OCI-LY1 (cell line): ENCODE measurements around the gene RCAN2.

Experiments used
- H2AFZ ChIP-seq: fragments of 200-600 bp; sonication (generic), shearing (Covaris generic); 2 replicates; pipeline ENCODE4 v1.6.0; 2014; ENCODE audit warnings: antibody characterized with exemption, mild to moderate bottlenecking, low read length
- H3F3A ChIP-seq: fragments of 200-600 bp; sonication (generic), shearing (Covaris generic); 2 replicates; pipeline ENCODE4 v1.6.0; 2014; ENCODE audit warnings: mild to moderate bottlenecking, antibody characterized with exemption, low read length, moderate library complexity; ENCODE audit not compliant: insufficient read depth
- H3K27ac ChIP-seq: fragments of 200-600 bp; sonication (generic); 2 replicates; pipeline ENCODE4 v1.5.1; 2014; ENCODE audit warnings: low read length, mixed run types, mild to moderate bottlenecking, low read depth; ENCODE audit not compliant: poor library complexity, severe bottlenecking
- H3K27me3 ChIP-seq: fragments of 200-600 bp; sonication (generic); 2 replicates; pipeline ENCODE4 v1.6.0; 2014; ENCODE audit warnings: antibody characterized with exemption, mild to moderate bottlenecking, low read length, moderate library complexity; ENCODE audit not compliant: insufficient read depth
- H3K36me3 ChIP-seq: fragments of 200-600 bp; sonication (generic); 2 replicates; pipeline ENCODE4 v1.6.1; 2014; ENCODE audit warnings: mild to moderate bottlenecking, antibody characterized with exemption, low read length, moderate library complexity, mixed read lengths; ENCODE audit not compliant: insufficient read depth
- H3K4me1 ChIP-seq: fragments of 200-600 bp; sonication (generic); 2 replicates; pipeline ENCODE4 v1.5.1; 2014; ENCODE audit warnings: mild to moderate bottlenecking, low read length, moderate library complexity; ENCODE audit not compliant: insufficient read depth, severe bottlenecking
- H3K4me2 ChIP-seq: fragments of 200-600 bp; sonication (generic), shearing (Covaris generic); 2 replicates; pipeline ENCODE4 v1.6.1; 2014; ENCODE audit warnings: low read length
- H3K4me3 ChIP-seq: fragments of 200-600 bp; sonication (generic); 2 replicates; pipeline ENCODE4 v1.5.1; 2014; ENCODE audit warnings: low read length, low read depth, mild to moderate bottlenecking, mixed read lengths; ENCODE audit not compliant: poor library complexity, severe bottlenecking
- H3K79me2 ChIP-seq: fragments of 200-600 bp; shearing (Covaris generic); 2 replicates; pipeline ENCODE4 v1.6.1; 2016; ENCODE audit warnings: mixed run types, low read length, mixed read lengths; ENCODE audit not compliant: insufficient read depth
- H3K9ac ChIP-seq: fragments of 200-600 bp; sonication (generic), shearing (Covaris generic); 2 replicates; pipeline ENCODE4 v1.6.1; 2014; ENCODE audit warnings: mild to moderate bottlenecking, low read length, mixed read lengths
- H3K9me2 ChIP-seq: fragments of 200-600 bp; sonication (generic), shearing (Covaris generic); 2 replicates; pipeline ENCODE4 v1.6.1; 2014; ENCODE audit warnings: low read depth, mild to moderate bottlenecking, low read length, mixed read lengths
- H3K9me3 ChIP-seq: fragments of 200-600 bp; shearing (Covaris generic); 2 replicates; pipeline ENCODE4 v1.6.1; 2014; ENCODE audit warnings: low read length, mixed read lengths
- H4K20me1 ChIP-seq: fragments of 200-600 bp; sonication (generic), shearing (Covaris generic); 2 replicates; pipeline ENCODE4 v1.6.0; 2016; ENCODE audit warnings: mild to moderate bottlenecking, low read length; ENCODE audit not compliant: insufficient read depth
- EZH2 ChIP-seq: fragments of 200-600 bp; sonication (generic), shearing (Covaris generic); IDR thresholded peaks from 2 replicates; pipeline ENCODE4 v1.8.0; 2017; ENCODE audit warnings: borderline replicate concordance, mixed run types, mild to moderate bottlenecking, antibody characterized with exemption, low read length, moderate library complexity, mixed read lengths
- TF ChIP-seq, protein P1 (sequence below): fragments of 200-600 bp; sonication (generic), shearing (Covaris generic); IDR thresholded peaks from 2 replicates; pipeline ENCODE4 v1.5.1; 2017; ENCODE audit warnings: mild to moderate bottlenecking, antibody characterized with exemption, low read length, moderate library complexity, mixed read lengths

RCAN2 gene

DNA sequence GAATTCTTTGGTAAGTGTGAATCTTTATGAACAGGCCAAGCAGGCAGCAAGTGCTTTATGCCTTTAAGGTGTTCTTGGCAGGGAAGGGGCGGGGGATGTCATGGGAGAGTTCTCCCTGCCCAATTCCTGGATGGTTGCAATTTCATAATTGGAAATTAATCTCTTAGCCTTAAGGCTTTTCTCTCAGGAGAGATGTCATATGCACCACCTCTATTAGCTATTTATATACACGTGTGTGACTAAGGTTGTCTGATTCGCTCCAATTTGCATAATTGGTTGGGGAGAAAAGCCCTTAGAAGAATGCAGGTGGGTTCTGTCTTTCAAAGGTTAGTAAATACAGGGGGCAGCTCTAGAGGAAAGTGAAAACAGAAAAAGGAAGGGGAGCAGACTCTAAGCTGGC is 315.3 kb downstream of the RCAN2 start:
- Histone ChIP-seq H4K20me1 (no peaks in the 10 kb centered on the region), H3K36me3 (no peaks in the 10 kb centered on the region), H3K9me2 (no peaks in the 10 kb centered on the region), H3K4me2 (no peak overlapping the region), H3K9me3 (no peaks in the 10 kb centered on the region), H3K4me1 (peaks cover 17% of the 10 kb centered on the region), H2AFZ (no peak overlapping the region), H3K27ac (no peak overlapping the region), H3K79me2 (no peaks in the 10 kb centered on the region), H3F3A (no peaks in the 10 kb centered on the region), H3K27me3 (no peaks in the 10 kb centered on the region), H3K4me3 (no peak overlapping the region), H3K9ac (no peak overlapping the region)
- no peak for TF ChIP-seq EZH2
- TF ChIP-seq, protein P1, sequence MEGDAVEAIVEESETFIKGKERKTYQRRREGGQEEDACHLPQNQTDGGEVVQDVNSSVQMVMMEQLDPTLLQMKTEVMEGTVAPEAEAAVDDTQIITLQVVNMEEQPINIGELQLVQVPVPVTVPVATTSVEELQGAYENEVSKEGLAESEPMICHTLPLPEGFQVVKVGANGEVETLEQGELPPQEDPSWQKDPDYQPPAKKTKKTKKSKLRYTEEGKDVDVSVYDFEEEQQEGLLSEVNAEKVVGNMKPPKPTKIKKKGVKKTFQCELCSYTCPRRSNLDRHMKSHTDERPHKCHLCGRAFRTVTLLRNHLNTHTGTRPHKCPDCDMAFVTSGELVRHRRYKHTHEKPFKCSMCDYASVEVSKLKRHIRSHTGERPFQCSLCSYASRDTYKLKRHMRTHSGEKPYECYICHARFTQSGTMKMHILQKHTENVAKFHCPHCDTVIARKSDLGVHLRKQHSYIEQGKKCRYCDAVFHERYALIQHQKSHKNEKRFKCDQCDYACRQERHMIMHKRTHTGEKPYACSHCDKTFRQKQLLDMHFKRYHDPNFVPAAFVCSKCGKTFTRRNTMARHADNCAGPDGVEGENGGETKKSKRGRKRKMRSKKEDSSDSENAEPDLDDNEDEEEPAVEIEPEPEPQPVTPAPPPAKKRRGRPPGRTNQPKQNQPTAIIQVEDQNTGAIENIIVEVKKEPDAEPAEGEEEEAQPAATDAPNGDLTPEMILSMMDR: no peak

DNA sequence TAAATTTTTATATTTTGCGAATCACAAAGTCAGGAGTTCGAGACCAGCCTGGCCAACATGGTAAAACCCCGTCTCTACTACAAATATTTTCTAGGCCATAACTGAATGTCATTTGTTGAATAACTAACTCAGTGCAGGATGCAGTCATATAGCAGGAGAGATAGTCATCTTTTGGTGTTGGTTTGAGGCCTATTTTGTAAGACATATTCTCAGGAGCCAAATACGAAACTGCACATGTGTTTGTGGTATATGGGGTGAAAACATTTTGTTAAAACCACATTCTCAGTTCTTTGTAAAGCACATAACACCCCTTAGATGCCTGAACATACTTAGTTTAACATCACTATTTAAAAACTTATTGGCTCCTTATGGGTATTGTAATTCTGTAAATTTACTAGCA is 315.8 kb downstream of the RCAN2 start:
- H3K4me3 ChIP-seq: no peak overlapping the region
- no peak overlapping the region for H3K4me2 ChIP-seq
- H3K27ac ChIP-seq: no peak overlapping the region

DNA sequence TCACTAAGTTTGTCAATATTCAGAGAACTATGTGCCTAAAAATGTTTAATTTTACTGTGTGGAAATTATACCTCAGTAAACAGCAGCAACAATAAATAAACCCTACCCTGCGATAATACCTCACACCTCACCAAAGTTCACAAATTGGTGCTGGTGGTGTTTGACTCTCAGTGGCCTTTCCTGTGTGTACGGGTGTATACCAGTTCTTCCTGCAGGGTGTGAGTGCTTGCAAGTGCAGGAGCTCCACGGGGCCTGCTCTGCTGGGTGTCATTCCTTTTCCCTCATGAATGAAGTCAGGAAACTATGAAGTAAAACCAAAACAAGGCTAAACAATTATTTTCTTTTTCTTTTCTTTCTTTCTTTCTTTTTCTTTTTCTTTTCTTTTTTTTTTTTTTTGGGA is 316.3 kb downstream of the RCAN2 start:
- no peaks in the 10 kb centered on the region for H3K9me3 ChIP-seq
- H3K27ac ChIP-seq: no peak overlapping the region
- H3K27me3 ChIP-seq: no peaks in the 10 kb centered on the region
- TF ChIP-seq, protein P1: no peak
- TF ChIP-seq EZH2: no peak
- peaks cover 21% of the 10 kb centered on the region for H3K4me1 ChIP-seq
- H3F3A ChIP-seq: no peaks in the 10 kb centered on the region
- H3K9ac ChIP-seq: no peak overlapping the region
- H3K4me2 ChIP-seq: no peak overlapping the region
- no peaks in the 10 kb centered on the region for H3K36me3 ChIP-seq
- no peak overlapping the region for H2AFZ ChIP-seq
- H4K20me1 ChIP-seq: no peaks in the 10 kb centered on the region
- no peaks in the 10 kb centered on the region for H3K9me2 ChIP-seq
- no peak overlapping the region for H3K4me3 ChIP-seq
- no peaks in the 10 kb centered on the region for H3K79me2 ChIP-seq

More for the DNA sequence above, 315.8 kb downstream of the RCAN2 start:
- TF ChIP-seq, protein P1: no peak
- TF ChIP-seq EZH2: no peak
- Histone ChIP-seq H2AFZ (no peak overlapping the region), H3F3A (no peaks in the 10 kb centered on the region), H3K4me1 (peaks cover 17% of the 10 kb centered on the region), H3K9ac (no peak overlapping the region), H4K20me1 (no peaks in the 10 kb centered on the region), H3K36me3 (no peaks in the 10 kb centered on the region), H3K9me2 (no peaks in the 10 kb centered on the region), H3K9me3 (no peaks in the 10 kb centered on the region), H3K27me3 (no peaks in the 10 kb centered on the region), H3K79me2 (no peaks in the 10 kb centered on the region)
